HT1080 (cell line): Measurements from ENCODE around the gene ITGB8. TPM values are rescaled to one million over a fixed set of nuclear protein-coding genes. Genes with fewer than 3 reads are reported as not detected.
A peak's percentile ranks its signal among the peaks of the same experiment; 100 is the strongest.

ENCODE experiments used
- DNase-seq: peaks from one replicate; pipeline ENCODE4 v3.0.0-alpha.2; 2015; ENCODE audit warnings: low read depth
- total RNA-seq: library from RNA; depleted of rRNA; stranded (reverse); fragments of >200 nt; shearing (Covaris generic); gene quantifications from 2 replicates; pipeline ENCODE4 v1.2.3, GENCODE V29; 2014

The ITGB8 gene
- total RNA-seq, 1 experiment from 2014 or later = 1.1 TPM

DNA sequence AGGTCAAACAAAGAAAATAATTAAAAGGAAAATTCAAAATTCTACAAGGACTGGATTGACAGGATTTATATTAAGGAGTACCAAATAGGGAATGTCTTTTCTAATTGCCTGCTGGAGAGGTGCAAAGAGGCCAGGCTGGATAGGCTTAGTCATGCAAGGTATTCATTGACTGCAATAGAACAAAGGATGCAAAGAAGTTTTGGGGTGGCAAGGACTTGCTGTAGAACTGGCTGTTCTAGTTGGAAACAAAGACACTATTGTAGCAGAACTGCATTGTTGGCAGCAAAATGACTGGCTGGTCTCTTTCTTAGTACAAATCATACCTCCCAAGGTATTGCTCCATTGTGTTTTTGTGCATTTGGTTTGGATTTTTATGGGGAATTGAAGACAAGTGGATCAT is 10.1 kb downstream of the ITGB8 start:
- DNase-seq = peak; percentile 65

DNA sequence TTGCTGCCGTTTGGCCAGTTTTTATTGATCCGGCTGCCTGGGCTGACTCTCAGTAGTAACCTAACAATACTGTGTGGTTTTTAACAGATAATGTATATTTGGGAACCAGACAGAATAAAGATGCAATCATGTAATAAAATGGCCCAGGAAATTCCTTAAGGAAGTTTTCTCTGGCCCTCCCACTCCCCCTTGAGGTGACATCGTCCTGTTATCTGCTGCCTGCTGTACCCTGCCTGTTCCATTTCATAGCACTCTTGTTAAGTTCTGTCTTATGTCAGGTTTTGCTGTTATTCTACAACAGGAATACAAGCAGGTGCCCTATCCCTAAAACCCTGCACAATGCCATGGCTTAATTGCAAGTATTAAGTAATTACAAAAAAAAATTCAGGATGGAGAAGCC is 12.5 kb downstream of the ITGB8 start:
- DNase-seq = no peak

DNA sequence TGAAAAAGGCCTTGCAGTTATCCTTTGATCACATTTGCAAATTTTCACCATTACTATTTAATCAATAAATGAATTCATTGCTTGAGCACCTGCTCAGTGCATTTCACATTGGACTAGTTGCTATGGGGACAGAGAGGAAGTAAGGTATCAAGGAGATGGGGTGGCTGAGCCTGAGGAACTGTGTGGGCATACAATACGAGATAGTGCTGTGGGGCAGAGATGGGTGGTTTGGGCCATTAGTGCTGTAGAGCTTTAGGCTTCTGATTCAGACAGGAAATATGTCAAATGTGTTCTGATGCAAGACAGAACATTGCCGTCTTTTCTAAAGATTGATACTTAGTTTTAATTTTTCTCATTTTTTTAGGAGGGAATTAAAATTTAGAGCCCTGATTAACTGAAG is 13.2 kb downstream of the ITGB8 start:
- DNase-seq = no peak

DNA sequence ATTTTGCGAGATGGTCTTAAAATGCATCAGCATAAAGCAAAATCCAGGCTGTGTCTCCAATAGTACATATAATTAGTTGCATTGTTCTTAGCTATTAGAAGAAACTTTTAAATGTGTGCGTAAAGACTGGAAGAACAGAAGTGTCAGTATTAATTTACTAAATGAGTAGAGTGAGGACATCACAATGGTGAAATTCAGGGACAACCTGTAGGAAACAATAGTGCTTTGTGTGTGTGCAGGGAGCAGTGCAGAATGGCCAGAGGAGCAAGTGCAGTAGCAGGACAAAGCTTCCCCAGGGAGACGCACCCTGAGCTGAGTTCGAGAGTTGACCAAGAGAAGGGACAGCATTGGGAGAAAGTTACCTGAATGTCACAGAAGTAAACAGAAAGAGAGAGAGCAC is 13.7 kb downstream of the ITGB8 start:
- DNase-seq = no peak

DNA sequence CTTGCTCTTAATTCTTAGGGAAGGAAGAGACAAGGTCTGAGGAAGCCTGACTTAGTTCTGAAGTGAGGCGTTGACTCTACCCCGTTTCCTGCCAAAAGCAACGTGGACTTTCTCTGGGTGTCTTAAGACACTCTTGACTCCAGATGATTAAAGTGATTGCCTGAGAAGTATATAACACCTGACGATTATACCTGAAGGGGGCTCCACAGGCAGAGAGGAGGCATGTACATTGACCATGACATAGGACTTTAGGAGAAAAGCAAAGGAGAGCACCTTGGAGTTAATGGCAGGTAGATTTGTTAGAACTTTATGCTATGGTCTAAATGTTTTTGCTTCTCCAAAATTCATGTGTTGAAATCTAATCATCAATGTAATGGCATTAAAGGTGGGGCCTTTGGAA is 15.9 kb downstream of the ITGB8 start:
- no peak for DNase-seq

DNA sequence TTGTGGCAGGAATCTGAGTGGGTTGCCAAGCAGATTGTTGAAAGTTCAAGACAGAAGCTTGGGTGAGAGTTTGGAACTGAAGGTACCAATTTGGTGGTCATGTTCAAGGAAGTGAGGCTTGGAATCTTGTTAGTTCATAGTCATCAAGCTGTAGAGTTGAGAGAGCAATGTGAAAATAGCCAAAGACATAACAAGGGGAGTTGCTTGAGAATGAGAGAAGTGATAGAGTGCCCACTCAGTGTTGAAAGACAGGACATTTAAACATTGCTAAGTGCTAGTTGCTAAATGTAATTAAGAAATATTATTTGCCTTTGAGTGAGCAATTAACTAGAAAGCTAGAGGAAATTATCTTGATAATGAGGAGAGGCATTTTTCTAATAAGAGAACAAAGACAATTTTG is 17.0 kb downstream of the ITGB8 start:
- DNase-seq = no peak

DNA sequence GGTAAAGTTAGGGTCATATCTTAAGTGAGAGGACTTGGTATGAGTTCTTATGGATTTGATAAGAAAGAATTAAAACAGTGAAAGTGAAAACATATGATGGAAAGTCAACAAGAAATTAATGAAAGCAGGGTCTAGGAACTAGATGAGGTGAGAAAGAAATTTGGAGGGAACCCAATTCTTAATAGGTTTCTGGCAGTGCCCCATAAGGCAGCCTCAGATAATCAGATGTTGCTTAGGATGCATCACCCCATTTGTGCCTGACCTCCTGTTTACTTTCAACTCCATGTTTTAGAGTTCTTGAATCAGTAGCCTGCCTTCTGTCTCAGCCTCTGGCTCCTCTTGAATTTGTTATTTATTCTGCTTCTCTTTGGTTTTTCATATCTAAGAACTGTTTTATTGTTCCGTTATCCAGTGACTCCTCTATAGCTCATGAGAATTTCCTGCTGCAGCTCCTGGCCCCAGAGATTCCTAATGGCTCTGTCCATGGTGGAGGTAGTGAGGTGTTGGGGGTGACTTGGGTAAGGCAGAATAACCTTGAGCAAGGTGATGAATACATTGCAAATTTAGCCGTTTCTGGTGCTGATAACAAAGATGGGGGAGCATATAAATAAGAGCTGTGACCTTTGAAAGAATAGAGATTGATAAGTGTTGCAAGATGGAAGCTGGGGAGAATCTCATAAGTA is 17.6 kb downstream of the ITGB8 start:
- DNase-seq = no peak

DNA sequence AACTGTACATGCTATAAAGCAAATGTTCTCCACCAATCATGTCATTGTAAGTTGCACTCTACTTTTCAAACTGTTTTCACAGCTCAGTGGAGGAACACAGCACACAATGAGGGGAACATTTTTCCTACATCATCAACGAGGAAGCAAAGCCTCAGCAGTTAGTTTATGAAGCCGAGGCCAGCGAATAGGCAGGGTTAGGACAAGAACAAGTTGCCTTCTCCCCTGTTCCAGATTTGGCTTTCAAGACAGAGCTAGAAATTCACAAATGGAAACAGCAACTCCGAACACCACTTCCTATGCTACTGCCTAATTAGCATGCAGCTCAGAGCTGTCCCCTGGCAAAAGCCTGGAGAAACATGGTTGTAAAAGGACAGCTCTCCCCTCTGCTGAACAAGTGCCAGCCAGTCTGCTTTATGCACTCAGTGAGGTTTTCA is 19.8 kb downstream of the ITGB8 start:
- no peak for DNase-seq

DNA sequence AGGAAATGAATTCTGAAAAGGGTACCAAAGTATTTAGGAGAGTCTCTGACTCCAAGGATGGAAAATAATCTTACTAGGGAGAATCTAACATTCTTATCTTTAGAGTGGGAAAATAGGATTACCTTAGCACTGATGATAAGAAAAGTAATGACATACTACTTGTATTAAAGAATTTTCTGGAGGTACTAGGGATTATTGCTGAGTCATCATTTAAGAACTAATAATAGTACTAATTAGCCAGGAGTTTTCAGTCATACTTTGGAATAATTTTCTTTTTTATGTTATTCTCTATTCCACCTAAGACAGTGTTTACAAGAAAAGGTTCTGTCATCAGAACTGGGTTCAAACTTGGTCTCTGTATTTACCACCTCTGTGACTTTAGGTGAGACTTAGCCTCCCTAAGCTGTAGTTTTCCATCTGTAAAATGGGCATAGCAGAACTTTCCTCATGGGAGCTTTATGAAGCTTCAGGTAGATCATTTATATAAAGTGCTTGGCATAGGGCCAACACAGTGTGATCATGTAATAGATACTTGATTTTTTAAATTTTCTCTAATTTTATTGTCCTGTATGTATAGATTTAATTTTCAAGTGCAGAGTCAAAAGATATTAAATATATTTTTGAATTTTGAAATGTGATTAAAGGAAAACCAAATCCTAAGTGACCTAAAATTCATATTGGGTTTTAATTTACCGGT is 20.4 kb downstream of the ITGB8 start:
- no peak for DNase-seq

DNA sequence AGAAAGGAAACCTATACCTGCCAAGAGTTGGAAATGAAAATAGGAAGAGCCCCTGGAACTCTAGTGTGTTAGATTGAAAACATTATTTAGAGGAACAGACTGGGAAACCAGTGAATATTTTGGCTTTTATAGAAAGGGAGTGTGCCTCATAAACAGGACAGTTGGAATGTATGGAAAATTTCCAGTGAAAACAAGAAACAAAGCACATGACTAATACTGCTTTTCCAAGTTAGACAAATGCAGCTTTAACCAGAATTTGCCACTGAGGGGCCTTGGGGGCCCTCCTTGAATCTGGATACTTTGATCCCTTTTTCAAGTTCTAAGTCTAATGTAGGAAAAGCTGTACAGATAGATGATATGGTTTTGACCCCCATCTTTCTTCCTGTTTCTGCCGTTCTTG is 21.2 kb downstream of the ITGB8 start:
- peak; percentile 53 for DNase-seq

DNA sequence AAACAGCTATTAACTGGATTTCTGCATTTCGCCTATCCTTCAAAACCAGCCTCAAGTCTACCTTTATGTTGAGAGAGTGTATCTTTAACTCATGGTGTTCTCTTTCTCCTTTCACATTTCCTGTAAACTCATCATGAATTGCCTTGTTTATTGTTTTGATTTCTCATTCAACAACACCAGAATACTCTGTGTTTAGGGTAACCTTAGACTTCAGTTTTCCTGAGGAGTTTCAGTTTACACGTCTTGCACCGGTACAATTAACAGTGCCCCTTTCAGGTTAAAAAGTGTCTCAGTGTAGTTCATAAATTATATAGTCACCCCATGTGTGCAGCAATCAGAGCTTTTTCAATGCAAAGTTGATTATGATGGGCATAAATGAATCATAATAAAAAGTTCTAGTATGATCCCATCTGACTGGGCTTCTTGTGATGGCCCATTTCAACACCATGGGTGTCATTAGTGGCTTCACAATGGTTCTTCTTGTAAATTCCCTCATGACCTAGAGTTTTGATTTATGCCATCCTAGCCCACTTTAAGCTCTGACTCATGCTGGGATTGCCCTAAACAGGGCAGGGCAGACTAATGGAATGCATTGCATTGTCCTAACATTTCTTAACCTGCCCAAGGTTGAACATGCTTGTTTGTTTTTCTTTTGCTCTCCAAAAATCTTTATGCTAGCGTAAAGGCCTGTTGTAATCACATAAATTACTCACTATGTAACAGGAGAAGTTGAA is 22.0 kb downstream of the ITGB8 start:
- DNase-seq = peak; percentile 86

DNA sequence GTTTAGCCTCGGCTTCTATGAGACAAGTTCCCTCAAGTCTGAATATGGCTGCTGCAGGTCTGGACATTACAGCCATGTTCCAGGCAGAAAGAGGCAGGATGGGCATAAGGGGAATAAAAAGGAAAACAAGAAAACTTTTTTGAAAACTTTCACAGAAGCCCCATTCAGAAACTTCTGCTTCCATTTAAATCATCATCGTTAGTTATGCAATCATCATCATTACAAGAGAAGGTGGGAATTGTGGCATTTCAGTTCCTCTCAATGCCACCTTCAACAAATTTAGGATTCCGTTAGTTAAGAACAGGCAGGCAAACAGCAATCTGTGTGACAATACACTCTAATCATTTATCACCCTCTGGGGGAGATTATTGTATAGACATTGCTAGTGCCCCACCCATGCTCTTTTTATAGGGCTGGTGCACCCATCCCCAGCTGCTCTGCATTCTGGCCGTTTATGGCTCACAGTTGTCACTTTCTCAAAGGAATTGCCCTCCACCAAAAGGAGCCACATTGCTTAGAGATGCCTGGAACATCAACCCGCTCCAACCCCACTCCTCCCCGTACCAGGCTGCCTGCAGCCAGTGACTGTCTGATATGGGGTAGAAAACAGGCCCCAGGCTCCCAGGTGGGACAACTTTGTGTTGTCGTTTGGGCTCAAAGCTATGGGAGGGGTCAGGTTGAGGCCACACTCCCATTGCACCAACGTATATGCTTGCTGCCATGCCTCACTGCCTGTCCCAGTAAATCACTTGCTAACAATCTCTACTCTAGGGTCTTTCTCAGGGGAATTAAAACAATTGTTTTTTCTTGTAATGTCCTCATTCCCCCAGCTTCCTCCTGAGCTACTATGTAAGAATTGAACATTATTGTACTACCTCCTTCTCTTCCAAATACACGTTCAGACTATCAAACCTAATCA is 24.2 kb downstream of the ITGB8 start:
- DNase-seq = no peak

DNA sequence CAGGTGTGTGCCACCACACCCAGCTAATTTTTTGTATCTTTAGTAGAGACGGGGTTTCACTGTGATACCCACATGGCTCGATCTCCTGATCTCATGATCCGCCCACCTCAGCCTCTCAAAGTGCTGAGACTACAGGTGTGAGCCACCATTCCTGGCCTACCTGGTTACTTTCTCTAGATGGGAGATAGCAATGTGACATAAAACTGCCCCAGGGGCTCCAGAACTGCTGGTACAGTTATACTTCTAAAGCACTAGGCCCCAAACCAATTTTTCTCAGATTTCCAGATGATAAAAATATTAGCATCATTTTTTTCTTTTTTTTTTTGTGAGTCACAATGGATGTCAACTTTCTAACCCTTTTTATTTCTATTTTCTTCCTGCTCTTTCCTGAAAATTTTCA is 27.4 kb downstream of the ITGB8 start:
- DNase-seq = no peak

DNA sequence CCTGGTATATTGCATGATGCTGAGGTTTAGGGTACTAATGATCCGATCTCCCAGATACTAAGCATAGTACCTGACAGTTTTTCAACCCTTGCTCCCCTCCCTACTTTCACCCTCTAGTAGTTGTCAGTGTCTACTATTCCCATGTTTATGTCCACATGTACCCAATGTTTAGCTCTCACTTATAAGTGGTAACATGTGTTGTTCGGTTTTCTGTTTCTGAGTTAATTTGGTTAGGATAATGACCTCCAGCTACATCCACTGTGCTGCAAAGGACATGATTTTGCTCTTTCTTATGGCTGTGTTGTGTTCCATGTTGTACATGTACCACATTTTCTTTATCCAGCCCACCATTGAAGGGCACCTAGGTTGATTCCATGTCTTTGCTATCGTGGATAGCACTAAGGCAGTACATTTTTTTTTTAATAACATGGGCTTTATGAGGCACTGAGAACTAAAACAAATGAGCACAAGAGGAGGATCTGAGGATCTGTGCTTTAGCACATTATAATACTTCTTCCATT is 28.1 kb downstream of the ITGB8 start:
- no peak for DNase-seq

DNA sequence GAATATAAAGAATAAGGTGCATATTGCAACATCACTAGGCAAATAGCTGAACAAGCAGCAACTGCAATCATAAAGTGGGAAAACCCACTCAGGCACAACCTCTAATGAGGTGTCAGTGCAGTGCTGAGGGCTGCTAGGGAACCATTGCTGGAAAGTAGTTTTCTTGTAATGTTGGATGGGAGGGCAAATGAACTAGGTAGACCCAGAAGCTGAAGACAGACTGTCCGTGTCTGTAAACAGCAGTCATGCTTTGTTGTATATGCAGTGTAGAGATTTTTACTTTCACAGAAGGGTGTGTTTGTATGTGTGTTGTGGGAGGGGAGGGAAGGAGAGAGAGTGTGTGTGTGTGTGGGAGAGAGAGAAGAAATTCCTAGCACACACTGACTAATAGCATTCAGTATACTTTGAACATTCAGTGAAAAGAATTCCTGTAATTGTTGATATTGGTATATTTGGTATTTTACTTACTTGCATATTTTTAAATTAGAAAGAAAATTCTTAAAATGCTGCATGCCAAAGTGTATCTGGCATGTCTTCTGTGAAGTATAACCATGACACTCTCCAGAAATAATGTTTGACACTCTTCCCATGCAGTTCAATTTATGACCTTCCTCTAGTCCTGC is 28.8 kb downstream of the ITGB8 start:
- no peak for DNase-seq

DNA sequence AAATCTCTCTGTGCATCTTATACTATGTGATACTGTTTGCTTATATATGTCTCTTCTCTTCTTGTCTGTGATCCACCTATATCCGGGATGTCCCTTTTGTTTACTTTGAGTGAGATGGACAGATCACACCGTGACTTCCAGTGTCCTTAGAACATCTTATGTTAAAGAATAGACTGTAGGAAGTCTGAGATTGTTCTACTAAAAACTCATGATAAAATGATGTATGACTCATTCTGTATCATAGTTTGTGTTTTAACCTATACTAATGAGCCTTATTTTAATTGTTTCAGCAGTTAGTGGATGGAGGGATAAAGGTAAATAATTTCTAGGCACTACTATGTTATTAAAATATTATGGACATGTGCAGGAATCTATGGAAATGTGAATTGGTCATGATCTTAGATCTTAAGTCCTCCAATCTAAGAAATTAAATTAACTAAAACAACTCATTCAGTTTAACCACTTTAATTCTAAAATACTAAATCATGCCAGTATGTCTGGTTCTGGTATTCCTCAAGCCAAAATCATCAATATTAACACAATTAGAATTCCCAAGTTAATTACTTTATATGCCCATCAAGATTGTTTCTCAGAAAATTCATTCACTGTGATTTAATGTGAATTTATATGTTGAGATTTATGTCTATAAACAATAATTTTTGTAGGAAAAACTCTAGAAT is 32.0 kb downstream of the ITGB8 start:
- DNase-seq = no peak

DNA sequence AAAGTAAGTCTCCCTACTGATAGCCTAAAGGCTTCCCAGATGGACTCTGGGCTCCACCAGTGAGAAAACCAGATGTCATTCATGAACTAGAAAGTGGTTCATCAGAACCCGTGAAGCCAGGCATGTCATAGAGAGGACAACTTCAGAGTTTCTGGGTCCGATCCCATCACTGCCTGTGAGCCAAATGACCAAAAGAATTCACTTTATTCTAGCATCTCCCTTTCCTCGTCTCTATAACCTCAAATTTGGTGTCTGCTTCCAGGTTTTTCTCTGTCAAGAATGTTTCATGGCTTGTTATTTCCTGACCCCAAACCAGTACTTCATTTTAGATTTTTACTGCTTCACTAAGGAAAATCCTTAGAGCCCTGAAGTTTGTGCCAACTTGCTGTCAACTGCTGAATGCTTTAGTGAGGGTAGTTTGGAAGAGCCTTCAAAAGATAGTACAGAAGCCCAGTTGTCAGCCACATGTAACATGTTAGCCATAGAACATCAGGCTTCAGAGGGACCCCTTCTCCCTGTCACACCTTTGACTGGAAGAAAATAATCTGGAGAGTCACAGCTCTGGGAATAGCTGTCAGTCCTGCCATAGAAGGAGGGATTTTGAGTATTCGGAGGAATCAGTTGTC is 34.0 kb downstream of the ITGB8 start:
- DNase-seq = no peak

DNA sequence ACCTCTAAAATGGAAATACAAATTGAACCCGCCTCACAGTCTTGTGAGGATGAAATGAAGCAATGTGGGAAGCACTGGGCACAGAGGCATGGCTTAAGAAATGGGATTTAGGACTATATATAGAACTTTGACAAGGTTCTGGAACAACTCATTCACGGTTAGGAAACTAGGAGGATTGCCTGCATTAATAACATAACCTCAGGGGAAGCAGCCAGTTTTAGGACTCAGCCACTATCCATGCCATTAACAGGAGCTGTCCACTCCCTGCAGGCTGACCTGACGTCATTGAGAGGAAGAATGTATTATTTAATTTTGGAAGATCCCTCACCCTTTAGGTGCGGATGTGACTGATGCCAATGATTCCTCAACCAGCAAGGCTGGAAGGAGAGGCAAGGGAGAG is 34.8 kb downstream of the ITGB8 start:
- no peak for DNase-seq

DNA sequence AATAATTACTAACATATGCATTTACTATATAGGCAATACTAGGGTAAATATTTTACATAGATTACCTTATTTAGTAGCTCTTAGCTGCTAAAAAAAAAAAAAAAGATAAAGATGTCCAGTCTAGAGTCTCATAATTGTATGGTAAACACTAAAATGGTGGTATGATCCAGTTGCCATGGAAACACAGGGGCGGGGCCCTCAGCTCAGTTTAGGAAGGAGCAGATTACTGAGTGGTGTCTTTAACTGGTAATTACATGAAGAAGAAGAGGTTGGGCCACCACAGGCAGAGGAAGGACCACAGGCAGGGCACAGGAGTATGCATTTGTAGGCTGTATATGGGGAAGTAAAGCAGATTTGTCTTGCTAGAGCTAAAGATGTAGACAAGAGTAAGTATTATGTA is 43.7 kb downstream of the ITGB8 start:
- DNase-seq = no peak

DNA sequence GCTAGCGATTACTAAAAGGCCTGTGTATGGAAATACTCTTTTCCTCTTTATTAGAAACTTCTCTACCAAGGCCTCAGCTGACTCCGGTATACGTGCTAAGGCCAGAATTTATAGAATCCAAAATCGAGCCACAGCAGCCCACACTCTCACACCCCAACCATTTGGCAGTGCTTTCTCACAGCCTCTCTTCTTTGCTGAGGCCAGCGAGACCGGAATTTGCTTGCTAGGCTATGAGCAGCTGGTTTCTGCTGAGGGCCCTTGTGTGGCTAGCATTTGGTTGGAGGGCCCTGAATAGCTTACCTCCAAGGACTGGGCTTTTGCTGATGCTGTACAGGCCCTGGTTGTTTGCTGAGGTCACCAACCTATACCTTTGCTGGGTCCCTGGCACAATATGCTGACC is 46.1 kb downstream of the ITGB8 start:
- DNase-seq = no peak
